HG03139 (cell line): ENCODE measurements around the gene HIBCH.
"Not testable (repeated sequence)": the region's sequence is repeated elsewhere in the genome, so short reads cannot be mapped to it uniquely, and the experiment has no call there.

Experiments
- ATAC-seq: cut with Tn5 transposase; IDR thresholded peaks from one replicate; pipeline ENCODE4 v1.9.1; 2021; ENCODE audit not compliant: unreplicated experiment

Gene HIBCH

GRCh38 chr2:190165491-190165890, 154.1 kb downstream of the HIBCH start:
- ATAC-seq, result no peak

- no peak for ATAC-seq
Observed at GRCh38 chr2:190162851-190163250, 156.8 kb downstream of the HIBCH start.

- no peak for ATAC-seq
Observed at GRCh38 chr2:190159453-190159852, 160.2 kb downstream of the HIBCH start.

- ATAC-seq, result no peak
Observed at GRCh38 chr2:190158798-190159434, 160.7 kb downstream of the HIBCH start.

GRCh38 chr2:190157613-190158528, 161.8 kb downstream of the HIBCH start:
- ATAC-seq, result not testable (repeated sequence)

- no peak for ATAC-seq
Observed at GRCh38 chr2:190156530-190157212, 163.0 kb downstream of the HIBCH start.
